DND-41 (cell line): ENCODE data around the gene RNF150.

Experiments
- EZH2 ChIP-seq: IDR thresholded peaks from 3 replicates; pipeline ENCODE4 v1.6.1; 2012; ENCODE audit warnings: borderline replicate concordance, low read depth, mild to moderate bottlenecking, moderate library complexity, low read length, inconsistent platforms; ENCODE audit not compliant: severe bottlenecking
- TF ChIP-seq, protein P1 (sequence below): IDR thresholded peaks from 2 replicates; pipeline ENCODE4 v1.5.1; 2012; ENCODE audit warnings: borderline replicate concordance, low read length, moderate library complexity, mild to moderate bottlenecking; ENCODE audit not compliant: poor library complexity, severe bottlenecking; ENCODE audit errors: extremely low read depth

DNA sequence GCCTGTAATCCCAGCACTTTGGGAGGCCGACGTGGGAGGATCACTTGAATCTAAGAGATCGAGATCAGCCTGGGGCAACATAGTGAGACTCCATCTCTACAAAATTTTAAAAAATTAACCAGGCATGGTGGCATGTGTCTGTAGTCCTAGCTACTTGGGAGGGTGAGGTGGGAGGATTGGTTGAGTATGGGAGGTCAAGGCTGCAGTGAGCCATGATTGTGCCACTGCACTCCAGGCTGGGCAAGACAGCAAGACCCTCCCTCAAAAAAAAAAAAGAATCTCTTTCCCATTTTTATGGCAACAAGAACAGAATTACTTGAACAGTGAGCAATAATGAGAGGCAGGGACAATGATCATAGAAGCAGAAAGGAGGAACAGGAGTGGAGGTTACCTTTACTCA lies 94.8 kb downstream of the RNF150 start:
- TF ChIP-seq, protein P1, sequence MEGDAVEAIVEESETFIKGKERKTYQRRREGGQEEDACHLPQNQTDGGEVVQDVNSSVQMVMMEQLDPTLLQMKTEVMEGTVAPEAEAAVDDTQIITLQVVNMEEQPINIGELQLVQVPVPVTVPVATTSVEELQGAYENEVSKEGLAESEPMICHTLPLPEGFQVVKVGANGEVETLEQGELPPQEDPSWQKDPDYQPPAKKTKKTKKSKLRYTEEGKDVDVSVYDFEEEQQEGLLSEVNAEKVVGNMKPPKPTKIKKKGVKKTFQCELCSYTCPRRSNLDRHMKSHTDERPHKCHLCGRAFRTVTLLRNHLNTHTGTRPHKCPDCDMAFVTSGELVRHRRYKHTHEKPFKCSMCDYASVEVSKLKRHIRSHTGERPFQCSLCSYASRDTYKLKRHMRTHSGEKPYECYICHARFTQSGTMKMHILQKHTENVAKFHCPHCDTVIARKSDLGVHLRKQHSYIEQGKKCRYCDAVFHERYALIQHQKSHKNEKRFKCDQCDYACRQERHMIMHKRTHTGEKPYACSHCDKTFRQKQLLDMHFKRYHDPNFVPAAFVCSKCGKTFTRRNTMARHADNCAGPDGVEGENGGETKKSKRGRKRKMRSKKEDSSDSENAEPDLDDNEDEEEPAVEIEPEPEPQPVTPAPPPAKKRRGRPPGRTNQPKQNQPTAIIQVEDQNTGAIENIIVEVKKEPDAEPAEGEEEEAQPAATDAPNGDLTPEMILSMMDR, result no peak
- TF ChIP-seq EZH2, result no peak
